GM10847 (cell line): ENCODE measurements around the gene SELENON.

Source experiments
- POLR2A ChIP-seq: IDR thresholded peaks from 2 replicates; pipeline ENCODE4 v1.6.1; 2011; ENCODE audit not compliant: insufficient read length; ENCODE audit errors: extremely low read depth

SELENON gene

GRCh38 chr1:25797939-25798338 is 2.1 kb upstream of the SELENON start:
- TF ChIP-seq POLR2A = no peak

- no peak for TF ChIP-seq POLR2A
Observed at GRCh38 chr1:25798666-25799351, 1.2 kb upstream of the SELENON start.

- TF ChIP-seq POLR2A = no peak
Observed at GRCh38 chr1:25799352-25799934, 550 bp upstream of the SELENON start.

- TF ChIP-seq POLR2A = no peak
Observed at GRCh38 chr1:25800703-25801377, 847 bp downstream of the SELENON start.

GRCh38 chr1:25802915-25803314 is 2.9 kb downstream of the SELENON start:
- TF ChIP-seq POLR2A = no peak

- no peak for TF ChIP-seq POLR2A
Observed at GRCh38 chr1:25803368-25803767, 3.4 kb downstream of the SELENON start.

- no peak for TF ChIP-seq POLR2A
Observed at GRCh38 chr1:25804244-25804963, 4.4 kb downstream of the SELENON start.

- TF ChIP-seq POLR2A = no peak
Observed at GRCh38 chr1:25804964-25805862, 5.2 kb downstream of the SELENON start.

- TF ChIP-seq POLR2A = no peak
Observed at GRCh38 chr1:25805863-25806225, 5.9 kb downstream of the SELENON start.

- no peak for TF ChIP-seq POLR2A
Observed at GRCh38 chr1:25806418-25806817, 6.4 kb downstream of the SELENON start.

- TF ChIP-seq POLR2A = no peak
Observed at GRCh38 chr1:25807480-25808390, 7.7 kb downstream of the SELENON start.

GRCh38 chr1:25808481-25809244 is 8.7 kb downstream of the SELENON start:
- TF ChIP-seq POLR2A = no peak

GRCh38 chr1:25809283-25809926 is 9.4 kb downstream of the SELENON start:
- no peak for TF ChIP-seq POLR2A

GRCh38 chr1:25809929-25810328 is 9.9 kb downstream of the SELENON start:
- no peak for TF ChIP-seq POLR2A
